NCI-H2107 (cell line): Measurements from ENCODE around the gene UBE2L3.
A peak's percentile ranks its signal among the peaks of the same experiment; 100 is the strongest.
"Not testable (repeated sequence)": the region's sequence is repeated elsewhere in the genome, so short reads cannot be mapped to it uniquely, and the experiment has no call there.

Source experiments
- DNase-seq: peaks from one replicate; lab custom pipeline; 2025; lab: John Stamatoyannopoulos, UW

Gene UBE2L3

GRCh38 chr22:21602579-21602978 is 35.1 kb downstream of the UBE2L3 start:
- DNase-seq: no peak

GRCh38 chr22:21603973-21604372 is 36.5 kb downstream of the UBE2L3 start:
- DNase-seq: no peak

GRCh38 chr22:21605887-21606564 is 38.5 kb downstream of the UBE2L3 start:
- no peak for DNase-seq

DNA sequence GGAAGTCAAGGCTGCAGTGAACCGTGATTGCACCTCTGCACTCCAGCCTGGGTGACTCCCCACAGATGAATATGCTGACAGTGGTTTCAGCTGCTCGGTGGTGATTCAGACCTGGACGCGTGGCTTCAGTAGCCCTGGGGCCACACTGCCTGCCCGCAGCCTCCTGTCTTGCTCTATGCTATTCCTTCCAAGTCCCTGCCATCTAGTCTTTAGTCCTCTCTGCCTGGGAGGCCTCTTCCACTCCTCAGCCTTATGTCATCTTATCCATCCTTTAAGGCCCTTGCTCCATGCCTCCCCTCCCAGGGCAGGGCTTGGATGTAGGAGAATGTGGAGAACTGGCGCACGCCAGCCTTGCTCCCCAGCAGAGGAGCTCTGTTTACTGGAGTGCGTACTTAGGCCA is 39.3 kb downstream of the UBE2L3 start:
- no peak for DNase-seq

DNA sequence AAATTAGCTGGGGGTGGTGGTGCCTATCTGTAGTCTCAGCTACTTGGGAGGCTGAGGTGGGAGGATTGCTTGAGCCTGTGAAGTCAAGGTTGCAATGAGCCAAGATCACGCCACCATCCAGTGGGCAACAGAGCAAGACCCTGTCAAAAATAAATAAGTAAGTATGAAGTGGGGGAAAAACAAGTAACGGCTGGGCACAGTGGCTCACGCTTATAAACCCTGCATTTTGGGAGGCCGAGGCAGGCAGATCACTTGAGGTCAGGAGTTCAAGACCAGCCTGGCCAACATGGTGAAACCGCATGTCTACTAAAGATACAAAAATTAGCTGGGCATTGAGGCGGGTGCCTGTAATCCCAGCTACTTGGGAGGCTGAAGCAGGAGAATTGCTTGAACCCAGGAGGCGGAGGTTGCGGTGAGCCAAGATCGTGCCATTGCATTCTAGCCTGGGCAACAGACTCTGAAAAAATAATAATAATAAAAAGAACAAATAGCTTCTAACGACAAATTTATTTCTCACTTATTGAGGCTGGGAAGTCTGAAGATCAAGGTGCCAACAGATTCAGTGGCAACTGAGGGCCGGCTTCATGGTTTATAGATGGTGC is 42.1 kb downstream of the UBE2L3 start:
- DNase-seq: not testable (repeated sequence)

- no peak for DNase-seq
Measured at GRCh38 chr22:21611210-21611977, 43.9 kb downstream of the UBE2L3 start.

GRCh38 chr22:21612858-21613257 is 45.3 kb downstream of the UBE2L3 start:
- no peak for DNase-seq

GRCh38 chr22:21613553-21614233 is 46.2 kb downstream of the UBE2L3 start:
- no peak for DNase-seq

- no peak for DNase-seq
Measured at GRCh38 chr22:21615731-21616130, 48.2 kb downstream of the UBE2L3 start.

GRCh38 chr22:21617337-21617736 is 49.8 kb downstream of the UBE2L3 start:
- DNase-seq: not testable (repeated sequence)

DNA sequence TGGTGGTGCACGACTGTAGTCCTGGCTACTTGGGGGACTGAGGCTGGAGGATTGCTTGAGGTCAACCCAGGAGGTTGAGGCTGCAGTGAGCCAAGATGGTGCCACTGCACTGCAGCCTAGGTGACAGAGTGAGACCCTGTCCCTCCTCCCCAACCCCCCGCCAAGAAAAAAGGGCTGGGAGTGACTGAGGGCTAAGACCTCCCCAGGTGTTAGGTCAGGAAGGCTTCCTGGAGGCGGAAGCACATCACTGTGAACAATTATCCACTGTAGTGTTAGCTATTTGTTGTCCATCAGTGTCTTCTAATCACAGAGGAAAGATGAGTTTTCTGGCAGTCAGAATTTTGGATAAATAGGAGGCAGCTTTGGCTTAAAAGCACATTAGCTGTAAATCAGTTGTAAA is 53.5 kb downstream of the UBE2L3 start:
- no peak for DNase-seq

DNA sequence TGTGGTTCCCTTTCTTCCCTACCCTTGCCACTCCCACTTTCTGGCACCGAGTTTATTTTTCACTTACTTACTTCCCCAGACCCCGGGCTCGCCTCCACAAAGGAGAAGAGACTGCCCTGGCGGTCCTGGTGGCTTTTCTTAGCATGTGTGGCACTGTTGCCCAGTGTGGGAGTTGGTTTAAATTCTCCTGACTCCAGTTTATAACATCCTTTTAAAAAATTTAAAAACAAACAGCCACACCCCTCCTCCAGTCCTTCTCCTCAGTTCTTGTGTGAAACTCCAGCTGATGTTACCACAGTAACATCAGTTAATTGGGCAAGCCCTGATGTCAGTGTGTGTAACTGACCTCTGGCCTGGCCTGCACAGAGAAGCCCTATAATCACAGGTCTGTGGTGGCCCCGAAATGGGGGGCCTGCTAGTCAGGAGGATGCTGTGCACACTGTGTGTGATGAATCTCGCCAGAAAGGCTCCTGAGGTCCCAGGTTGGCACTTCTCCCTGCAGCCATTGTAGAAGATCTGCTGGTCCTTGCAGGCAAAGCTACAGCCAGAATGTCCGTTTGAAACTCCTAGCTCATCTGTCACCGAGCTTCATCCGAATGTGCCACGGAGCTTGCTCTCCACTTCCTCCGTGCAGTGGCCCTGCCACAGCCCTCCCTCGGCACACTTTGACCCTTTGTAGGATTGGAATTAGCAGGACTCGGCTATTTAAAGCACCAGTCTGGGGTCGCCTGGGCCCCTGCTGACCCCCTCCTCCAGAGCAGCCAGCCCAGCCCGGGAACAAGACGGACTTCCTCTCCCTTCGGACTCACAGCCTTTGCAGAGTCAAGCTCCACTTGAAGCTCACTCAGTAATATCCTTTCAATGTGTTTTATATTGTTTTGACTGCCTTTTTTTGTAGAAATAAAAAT is 54.8 kb downstream of the UBE2L3 start:
- no peak for DNase-seq

GRCh38 chr22:21622919-21623647 is 55.6 kb downstream of the UBE2L3 start:
- DNase-seq: no peak

DNA sequence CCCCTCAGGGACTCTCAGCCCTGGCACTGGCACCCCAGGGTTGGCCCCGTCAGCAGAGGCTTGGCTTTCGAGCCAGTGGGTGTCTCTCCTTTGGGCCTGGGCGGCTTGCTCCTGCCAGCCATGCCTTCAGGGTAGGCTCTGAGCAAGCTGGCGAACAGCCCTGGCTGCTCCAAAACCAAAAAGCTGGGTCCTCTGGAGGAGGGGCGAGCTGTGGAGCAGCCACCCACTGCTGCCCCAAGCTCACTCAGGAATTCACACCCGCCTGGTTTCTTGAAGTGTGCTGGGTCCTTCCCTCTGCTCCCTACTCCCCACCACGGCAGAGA is 56.1 kb downstream of the UBE2L3 start:
- DNase-seq: no peak

DNA sequence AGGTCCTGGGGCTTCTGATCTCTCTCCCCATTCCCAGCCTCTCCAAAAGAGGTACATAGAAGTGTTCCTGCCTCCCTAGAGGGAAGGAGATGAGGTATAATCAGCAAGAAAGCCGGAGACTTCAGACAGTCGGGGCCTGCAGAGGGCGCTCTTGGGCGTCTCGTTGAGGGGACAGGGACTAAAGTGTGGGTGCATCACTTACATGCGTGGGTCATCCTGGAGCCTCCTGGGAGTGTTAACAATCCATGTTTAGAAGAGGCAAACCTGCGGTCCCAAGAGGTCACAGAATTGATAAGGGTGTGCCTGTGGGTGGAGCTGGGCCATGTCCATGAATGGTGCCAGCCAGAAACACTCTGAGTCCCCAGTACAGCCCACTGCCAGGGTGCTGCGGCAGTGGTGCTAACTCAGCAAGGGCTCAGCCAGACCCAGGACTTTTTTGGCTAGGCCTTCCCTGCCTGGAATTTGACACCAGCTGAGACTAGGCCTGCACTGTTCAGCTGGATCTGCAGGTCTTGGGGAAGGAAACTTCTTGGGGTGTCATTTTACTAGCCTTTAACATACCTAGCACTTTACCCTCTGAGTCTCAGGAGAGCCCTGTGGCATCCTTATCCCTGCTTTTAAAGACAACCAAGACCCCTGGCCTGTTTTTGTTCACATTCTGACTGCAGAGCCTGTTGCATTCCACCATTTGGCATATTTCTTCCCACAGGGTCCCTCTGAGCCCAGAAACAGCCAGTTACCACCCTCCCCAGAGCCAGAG is 56.8 kb downstream of the UBE2L3 start:
- peak; percentile 5 for DNase-seq

DNA sequence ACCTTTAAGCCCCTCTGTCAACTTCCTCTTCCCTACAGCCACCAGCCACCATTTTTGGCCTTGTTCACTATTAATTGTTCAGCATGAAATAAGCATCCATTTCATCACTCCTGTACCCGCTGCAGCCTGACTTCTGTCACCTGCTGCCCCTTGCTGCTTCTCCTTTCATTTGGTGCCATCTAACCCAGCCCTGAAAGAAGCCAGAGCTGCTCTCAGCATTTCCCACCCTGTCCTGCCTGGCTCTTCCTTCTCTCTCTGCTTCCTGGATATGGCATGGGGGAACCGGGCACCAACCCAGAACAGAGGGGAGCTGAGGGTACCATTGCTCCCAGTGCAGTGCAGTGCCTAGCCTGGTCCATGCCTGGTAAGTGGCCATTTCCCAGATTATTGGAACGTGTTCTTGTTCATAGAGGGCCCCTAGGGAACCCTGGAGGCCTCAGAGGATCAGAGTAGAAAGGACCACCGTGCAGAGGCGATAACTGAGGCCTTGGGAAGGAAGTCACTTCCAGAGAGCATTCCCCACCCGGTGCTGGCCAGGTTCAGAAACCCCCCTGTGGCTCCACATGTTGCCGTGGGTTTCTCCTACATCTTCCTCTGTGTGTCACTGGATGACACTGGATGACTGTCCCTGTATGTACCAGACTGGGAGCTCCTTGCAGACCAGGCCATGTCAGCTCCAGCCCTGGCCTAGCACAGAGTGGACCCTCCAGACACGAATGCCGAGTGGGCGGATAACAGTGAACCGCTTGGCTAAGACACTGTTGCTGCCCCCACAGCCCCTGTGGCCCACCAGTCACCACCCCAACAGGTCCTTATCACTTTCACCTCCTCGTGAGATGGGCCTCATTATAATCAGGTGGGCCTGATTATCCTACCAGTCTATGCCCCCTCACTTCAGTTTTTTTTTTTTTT is 57.6 kb downstream of the UBE2L3 start:
- DNase-seq: no peak

DNA sequence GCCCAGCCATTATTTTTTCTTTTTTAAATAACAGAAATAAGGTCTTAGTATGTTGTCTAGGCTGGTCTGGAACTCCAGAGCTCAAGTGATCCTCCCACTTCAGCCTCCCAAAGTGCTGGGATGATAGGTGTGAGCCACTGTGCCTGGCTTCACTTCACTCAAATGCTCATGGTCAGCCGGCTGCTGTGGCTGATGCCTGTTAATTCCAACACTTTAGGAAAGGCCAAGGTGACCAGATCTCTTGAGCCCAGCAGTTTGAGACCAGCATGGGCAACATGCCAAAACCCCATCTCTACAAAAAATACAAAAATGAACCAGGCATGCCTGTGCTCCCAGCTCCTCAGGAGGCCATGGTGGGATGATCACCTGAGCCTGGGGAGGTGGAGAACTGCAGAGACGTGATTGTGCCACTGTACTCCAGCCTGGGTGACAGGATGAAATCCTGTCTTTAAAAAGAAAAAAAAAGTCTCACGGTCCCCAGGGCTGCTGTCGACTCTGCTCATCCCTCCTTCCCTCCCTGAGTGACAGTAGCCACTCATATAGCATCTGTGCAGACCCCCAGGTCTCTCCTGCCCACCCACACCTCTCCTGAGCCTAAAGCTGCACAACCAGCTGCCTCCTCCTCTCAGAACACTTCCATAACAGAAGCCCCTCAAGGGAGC is 58.7 kb downstream of the UBE2L3 start:
- DNase-seq: no peak

GRCh38 chr22:21626735-21627469 is 59.4 kb downstream of the UBE2L3 start:
- no peak for DNase-seq
